H9 (cell line): ENCODE results near the gene PHF21A. TPM values are rescaled to one million over a fixed set of nuclear protein-coding genes. Genes with fewer than 3 reads are reported as not detected.

Experiments used
- DNase-seq: peaks from one replicate; pipeline ENCODE4 v3.0.0-alpha.2; 2017
- H2AFZ ChIP-seq: one replicate; pipeline ENCODE4 v1.6.1; 2013; ENCODE audit warnings: mild to moderate bottlenecking, low read length, control low read depth, moderate library complexity
- H2AK5ac ChIP-seq: 2 replicates; pipeline ENCODE4 v1.6.1; 2013; ENCODE audit warnings: low read length, control low read depth, mixed read lengths; ENCODE audit not compliant: insufficient read length
- H2BK120ac ChIP-seq: one replicate; pipeline ENCODE4 v1.6.1; 2013; ENCODE audit warnings: low read depth, mild to moderate bottlenecking, low read length, control low read depth, inconsistent platforms; ENCODE audit not compliant: poor library complexity, severe bottlenecking
- H2BK12ac ChIP-seq: 2 replicates; pipeline ENCODE4 v1.6.1; 2013; ENCODE audit warnings: low read length, control low read depth, mixed read lengths, low read depth; ENCODE audit not compliant: insufficient read length
- H2BK15ac ChIP-seq: 2 replicates; pipeline ENCODE4 v1.6.1; 2013; ENCODE audit warnings: low read depth, low read length, control low read depth
- H2BK20ac ChIP-seq: one replicate; pipeline ENCODE4 v1.6.1; 2013; ENCODE audit warnings: low read depth, mild to moderate bottlenecking, low read length, control low read depth, inconsistent platforms; ENCODE audit not compliant: poor library complexity, severe bottlenecking
- H2BK5ac ChIP-seq: 2 replicates; pipeline ENCODE4 v1.6.1; 2013; ENCODE audit warnings: low read length, control low read depth, mixed read lengths; ENCODE audit not compliant: insufficient read length
- H3K14ac ChIP-seq: 2 replicates; pipeline ENCODE4 v1.6.1; 2013; ENCODE audit warnings: low read length, control low read depth; ENCODE audit not compliant: insufficient read depth
- H3K18ac ChIP-seq: 2 replicates; pipeline ENCODE4 v1.6.1; 2013; ENCODE audit warnings: low read depth, mild to moderate bottlenecking, mixed read lengths, low read length, control low read depth; ENCODE audit not compliant: insufficient read length
- H3K23ac ChIP-seq: 2 replicates; pipeline ENCODE4 v1.6.1; 2013; ENCODE audit warnings: low read length, control low read depth, mixed read lengths, low read depth; ENCODE audit not compliant: insufficient read length
- H3K23me2 ChIP-seq: 2 replicates; pipeline ENCODE4 v1.6.1; 2013; ENCODE audit warnings: low read depth, mild to moderate bottlenecking, mixed read lengths, low read length, control low read depth; ENCODE audit not compliant: insufficient read length, poor library complexity, severe bottlenecking
- H3K27ac ChIP-seq: 2 replicates; pipeline ENCODE4 v1.5.1; 2013; ENCODE audit warnings: low read length, control low read depth, mixed read lengths, low read depth; ENCODE audit not compliant: insufficient read length
- H3K27me3 ChIP-seq: 2 replicates; pipeline ENCODE4 v1.6.1; 2013; ENCODE audit warnings: low read length, control low read depth, inconsistent platforms; ENCODE audit not compliant: insufficient read depth
- H3K4ac ChIP-seq: 2 replicates; pipeline ENCODE4 v1.6.1; 2013; ENCODE audit warnings: low read depth, mild to moderate bottlenecking, control low read depth, inconsistent platforms, low read length, moderate library complexity
- H3K4me1 ChIP-seq: 2 replicates; pipeline ENCODE4 v1.6.1; 2013; ENCODE audit warnings: low read length, control low read depth, inconsistent platforms; ENCODE audit not compliant: insufficient read depth
- H3K4me2 ChIP-seq: 2 replicates; pipeline ENCODE4 v1.6.1; 2013; ENCODE audit warnings: low read length, control low read depth, mixed read lengths; ENCODE audit not compliant: insufficient read length, insufficient read depth
- H3K56ac ChIP-seq: 2 replicates; pipeline ENCODE4 v1.6.1; 2013; ENCODE audit warnings: low read depth, mild to moderate bottlenecking, mixed read lengths, low read length, control low read depth; ENCODE audit not compliant: insufficient read length
- H3K79me1 ChIP-seq: 2 replicates; pipeline ENCODE4 v1.6.1; 2013; ENCODE audit warnings: low read depth, mild to moderate bottlenecking, moderate library complexity, low read length, control low read depth, inconsistent platforms; ENCODE audit not compliant: insufficient read depth, poor library complexity, severe bottlenecking
- H3K79me2 ChIP-seq: 2 replicates; pipeline ENCODE4 v1.6.1; 2013; ENCODE audit warnings: low read length, control low read depth, inconsistent platforms; ENCODE audit not compliant: insufficient read depth
- H3K9ac ChIP-seq: 2 replicates; pipeline ENCODE4 v1.6.1; 2013; ENCODE audit warnings: low read length, control low read depth, mixed read lengths; ENCODE audit not compliant: insufficient read length; ENCODE audit errors: extremely low read depth
- H3K9me3 ChIP-seq: one replicate; pipeline ENCODE4 v1.6.1; 2013; ENCODE audit warnings: low read depth, low read length, inconsistent platforms; ENCODE audit not compliant: control insufficient read depth
- H3T11ph ChIP-seq: one replicate; pipeline ENCODE4 v1.6.1; 2013; ENCODE audit warnings: mild to moderate bottlenecking, low read length, control low read depth, inconsistent platforms
- H4K20me1 ChIP-seq: one replicate; pipeline ENCODE4 v1.6.1; 2013; ENCODE audit not compliant: control insufficient read depth, insufficient read length, insufficient read depth
- H4K5ac ChIP-seq: 2 replicates; pipeline ENCODE4 v1.6.1; 2013; ENCODE audit warnings: low read depth, mild to moderate bottlenecking, mixed read lengths, low read length, control low read depth; ENCODE audit not compliant: insufficient read length
- H4K8ac ChIP-seq: replicated peaks from 2 replicates; pipeline ENCODE4 v1.6.1; 2013; ENCODE audit warnings: low read length, control low read depth, mixed read lengths, low read depth; ENCODE audit not compliant: insufficient read length
- H4K91ac ChIP-seq: 2 replicates; pipeline ENCODE4 v1.6.1; 2013; ENCODE audit warnings: low read depth, mild to moderate bottlenecking, moderate library complexity, mixed read lengths, low read length, control low read depth; ENCODE audit not compliant: insufficient read length
- H3K27ac Mint-ChIP-seq, 3 experiments: 2 replicates in 2 of 3; 3 replicates in 1 of 3; pipeline ENCODE4 v1.8.0; 2020 to 2021; ENCODE audit warnings: mixed read lengths in 3 of 3, mild to moderate bottlenecking in 1 of 3, moderate library complexity in 1 of 3
- H3K27me3 Mint-ChIP-seq: 2 replicates; pipeline ENCODE4 v1.8.0; 2021; ENCODE audit warnings: low read depth, mild to moderate bottlenecking, moderate library complexity, mixed read lengths
- H3K36me3 Mint-ChIP-seq, 3 experiments: 2 replicates in 2 of 3; 3 replicates in 1 of 3; pipeline ENCODE4 v1.8.0; 2020 to 2021; ENCODE audit warnings: low read depth in 3 of 3, mixed read lengths in 3 of 3; ENCODE audit not compliant: insufficient read depth in 1 of 3
- H3K4me1 Mint-ChIP-seq, 2 experiments: 2 replicates each; pipeline ENCODE4 v1.8.0; 2020; ENCODE audit warnings: mixed read lengths in 2 of 2
- H3K4me3 Mint-ChIP-seq, 2 experiments: 2 replicates in 1 of 2; 3 replicates in 1 of 2; pipeline ENCODE4 v1.8.0; 2020 to 2021; ENCODE audit warnings: mild to moderate bottlenecking in 2 of 2, mixed read lengths in 2 of 2, moderate library complexity in 1 of 2
- H3K9me3 Mint-ChIP-seq, 2 experiments: 2 replicates in 1 of 2; 3 replicates in 1 of 2; pipeline ENCODE4 v1.8.0; 2020; ENCODE audit warnings: mild to moderate bottlenecking in 2 of 2, mixed read lengths in 2 of 2, moderate library complexity in 1 of 2
- CTCF ChIP-seq: fragments of 200-600 bp; sonication (generic); conservative IDR thresholded peaks from 3 replicates; pipeline ENCODE4 v1.8.0; 2021; ENCODE audit warnings: antibody characterized with exemption, mild to moderate bottlenecking
- WGBS: extraction: QIAGEN DNeasy Blood & Tissue Kit; methylation state at CpG from one replicate; pipeline ENCODE4 v1.1.7; 2013; ENCODE audit warnings: missing lambda C conversion rate, low lambda C conversion rate, mixed read lengths; ENCODE audit not compliant: insufficient read length; ENCODE audit errors: extremely low coverage; 5-methylcytosine and 5-hydroxymethylcytosine counted together
- total RNA-seq: library from RNA; stranded (reverse); gene quantifications from 2 replicates; pipeline ENCODE4 v1.2.1, GENCODE V29; 2021

Gene PHF21A
- total RNA-seq, 1 experiment from 2014 or later, result 33.8 TPM

- Histone ChIP-seq H3K4me1 (no peaks in the 10 kb centered on the region), H3K56ac (no peak overlapping the region)
Measured at GRCh38 chr11:45909594-45910475, 211.4 kb downstream of the PHF21A start.

More at GRCh38 chr11:45909594-45910475, 211.4 kb downstream of the PHF21A start:
- Histone ChIP-seq H2BK15ac (no peak overlapping the region), H3K23me2 (no peaks in the 10 kb centered on the region), H3K27me3 (no peaks in the 10 kb centered on the region), H3K9ac (no peak overlapping the region), H3K23ac (no peak overlapping the region), H2AK5ac (no peak overlapping the region), H2BK12ac (no peak overlapping the region), H3K27ac (no peak overlapping the region), H2BK120ac (no peak overlapping the region), H4K5ac (no peak overlapping the region), H3K4me2 (no peak overlapping the region), H3K79me1 (no peaks in the 10 kb centered on the region), H4K91ac (no peak overlapping the region), H2BK20ac (no peak overlapping the region), H3K14ac (no peak overlapping the region), H2BK5ac (no peak overlapping the region), H3K4ac (no peak overlapping the region), H3T11ph (no peak overlapping the region), H3K18ac (no peak overlapping the region), H4K20me1 (no peaks in the 10 kb centered on the region), H4K8ac (no peak overlapping the region), H3K79me2 (no peaks in the 10 kb centered on the region), H2AFZ (no peak overlapping the region), H3K9me3 (no peaks in the 10 kb centered on the region)
- no peak for TF ChIP-seq CTCF
- H3K27me3 Mint-ChIP-seq, result no peaks in the 10 kb centered on the region
- H3K4me1 Mint-ChIP-seq, result peaks cover 2 to 4% of the 10 kb centered on the region in 2 experiments; a peak in 2 of 4 replicates
- peaks cover 9 to 27% (median 25%) of the 10 kb centered on the region in 3 experiments for H3K36me3 Mint-ChIP-seq
- H3K4me3 Mint-ChIP-seq, result no peak overlapping the region
- no CpG with 5 or more reads among the region's 32 CpGs for WGBS
- no peak overlapping the region for H3K27ac Mint-ChIP-seq
- DNase-seq, result no peak
- no peaks in the 10 kb centered on the region for H3K9me3 Mint-ChIP-seq
